Measurements from ENCODE around the gene TRIM66. TPM values are rescaled to one million over a fixed set of nuclear protein-coding genes. Genes with fewer than 3 reads are reported as not detected.

The TRIM66 gene
- total and polyA plus RNA-seq, 2 donors (not counting 3 experiments of a cell fraction or from before 2014, with no cell fraction given), result 5.5 to 11.7 TPM

DNA sequence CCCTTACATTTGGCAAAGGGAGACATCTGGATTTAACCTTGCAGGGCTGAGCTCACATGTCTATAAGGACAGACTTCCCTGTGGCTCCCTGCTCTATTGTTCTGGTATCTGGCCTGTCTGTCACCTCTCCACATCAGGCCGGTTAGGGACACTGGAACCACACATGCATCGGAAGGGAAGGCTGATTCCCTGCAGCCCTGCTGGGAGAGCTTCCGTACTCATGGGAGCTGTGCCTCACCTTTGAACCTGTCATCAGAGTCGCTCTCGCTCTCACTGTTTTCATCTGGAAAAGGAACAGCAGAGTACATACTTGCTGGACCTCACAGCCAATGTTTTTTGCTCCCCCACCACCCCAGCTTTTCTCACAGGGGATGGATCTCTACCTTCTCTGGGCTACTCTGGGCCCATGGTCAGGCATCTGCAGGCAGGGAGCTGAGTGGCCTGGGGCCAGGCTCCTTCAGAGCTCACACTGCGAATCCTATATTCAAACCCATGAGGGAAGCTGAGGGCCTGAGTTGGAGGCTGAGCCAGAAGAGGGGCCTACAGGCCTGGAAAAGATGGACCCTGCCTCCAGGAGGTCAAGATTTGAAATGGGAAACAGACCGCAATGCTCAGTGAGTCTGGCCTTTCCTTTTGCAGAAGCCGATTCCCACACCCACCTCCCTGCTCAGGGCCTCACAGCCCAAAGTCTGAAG lies 31.4 kb upstream of the TRIM66 start:
- TF ChIP-seq, protein P1, sequence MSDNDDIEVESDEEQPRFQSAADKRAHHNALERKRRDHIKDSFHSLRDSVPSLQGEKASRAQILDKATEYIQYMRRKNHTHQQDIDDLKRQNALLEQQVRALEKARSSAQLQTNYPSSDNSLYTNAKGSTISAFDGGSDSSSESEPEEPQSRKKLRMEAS (IDR thresholded peaks at IDR 0.05; ENCODE audit: insufficient read depth, insufficient read length), result no peak
- TF ChIP-seq MYC (IDR thresholded peaks at IDR 0.05; ENCODE audit: low read depth, low read length), result no peak
- no peaks in the 10 kb centered on the region for H3K9me3 ChIP-seq (replicated peaks; ENCODE audit: control insufficient read depth, insufficient read depth, low read length)
- no peak overlapping the region for H3K4me3 ChIP-seq (replicated peaks in 1 of 3; ENCODE audit: insufficient read depth in 1 of 3, low read depth in 1 of 3, low read length in 3 of 3)
- no peaks in the 10 kb centered on the region for H3K27me3 ChIP-seq (ENCODE audit: control insufficient read depth in 2 of 2, insufficient read depth in 2 of 2, low read length in 2 of 2)
- no peak for DNase-seq (ENCODE audit: low read depth, low spot score)
- no peak overlapping the region for H2AFZ ChIP-seq (ENCODE audit: low read depth, low read length)
- H3K4me2 ChIP-seq (ENCODE audit: insufficient read depth, low read length), result no peak overlapping the region
- no peak for FAIRE-seq
- CTCF ChIA-PET, result interaction anchor here (1.2 to 1.8 kb wide), 2 partner anchors 14 to 25 kb away, joined by 5 to 7 read pairs; no protein-coding TSS in a partner anchor
- peak overlapping the region; percentile 54 for H3K27ac ChIP-seq (ENCODE audit: insufficient read depth, low read depth, low read length)
- no peaks in the 10 kb centered on the region for H4K20me1 ChIP-seq (replicated peaks; ENCODE audit: control insufficient read depth, extremely low read depth, insufficient read depth, low read length)
- POLR2A ChIA-PET, result no interaction called here
- H3K79me2 ChIP-seq (ENCODE audit: control insufficient read depth, insufficient read depth, low read length), result no peaks in the 10 kb centered on the region
- H3K9me1 ChIP-seq (replicated peaks; ENCODE audit: control insufficient read depth, extremely low read depth, insufficient read depth, low read length), result no peaks in the 10 kb centered on the region
- no TSS peak for BruUV-seq (replicated peaks)
- H3K9ac ChIP-seq (replicated peaks; ENCODE audit: extremely low read depth, insufficient read depth, low read length), result no peak overlapping the region
- intact Hi-C loops (cut with micrococcal nuclease), result loop anchor here (2.0 kb wide), 1 partner anchor 13 kb away; no protein-coding TSS in a partner anchor
- dilution Hi-C loops (cut with MboI; ENCODE audit: extremely low pct_ligation_motif_present, low sequenced_read_pairs), result no loop called here
- no peaks in the 10 kb centered on the region for H3K36me3 ChIP-seq (ENCODE audit: control insufficient read depth in 2 of 2, extremely low read depth in 1 of 2, insufficient read depth in 2 of 2, low read length in 2 of 2)
- peaks cover 47% of the 10 kb centered on the region for H3K4me1 ChIP-seq (ENCODE audit: control insufficient read depth, extremely low read depth, insufficient read depth, low read length)

DNA sequence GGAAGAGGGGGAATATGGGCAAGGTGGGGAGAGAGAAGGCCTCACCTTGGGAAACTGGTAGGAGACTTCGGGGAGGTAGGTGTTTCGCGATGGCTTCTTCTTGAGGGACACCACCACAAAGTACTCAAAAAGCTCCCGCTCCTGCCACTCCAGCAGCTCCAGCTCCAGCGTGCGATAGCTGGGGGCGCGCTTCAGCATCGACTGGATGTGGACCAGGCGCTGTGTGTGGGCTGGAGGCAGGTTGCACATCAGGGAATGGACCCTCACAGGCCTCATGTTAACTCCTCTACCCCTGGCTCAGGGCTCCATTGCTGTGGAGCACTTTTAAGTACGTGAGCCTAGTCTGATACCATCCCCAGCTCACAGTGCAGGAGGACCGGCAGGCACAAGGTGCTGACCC lies 30.0 kb upstream of the TRIM66 start:
- Histone ChIP-seq H3K36me3 (ENCODE audit: control insufficient read depth in 2 of 2, extremely low read depth in 1 of 2, insufficient read depth in 2 of 2, low read length in 2 of 2) (no peaks in the 10 kb centered on the region), H3K79me2 (ENCODE audit: control insufficient read depth, insufficient read depth, low read length) (no peaks in the 10 kb centered on the region), H3K4me1 (ENCODE audit: control insufficient read depth, extremely low read depth, insufficient read depth, low read length) (peaks cover 34% of the 10 kb centered on the region), H3K4me2 (ENCODE audit: insufficient read depth, low read length) (no peak overlapping the region), H2AFZ (ENCODE audit: low read depth, low read length) (no peak overlapping the region), H3K27ac (ENCODE audit: insufficient read depth, low read depth, low read length) (no peak overlapping the region), H3K9me1 (replicated peaks; ENCODE audit: control insufficient read depth, extremely low read depth, insufficient read depth, low read length) (no peaks in the 10 kb centered on the region), H3K9ac (replicated peaks; ENCODE audit: extremely low read depth, insufficient read depth, low read length) (no peak overlapping the region), H4K20me1 (replicated peaks; ENCODE audit: control insufficient read depth, extremely low read depth, insufficient read depth, low read length) (no peaks in the 10 kb centered on the region), H3K9me3 (replicated peaks; ENCODE audit: control insufficient read depth, insufficient read depth, low read length) (no peaks in the 10 kb centered on the region), H3K4me3 (replicated peaks in 1 of 3; ENCODE audit: insufficient read depth in 1 of 3, low read depth in 1 of 3, low read length in 3 of 3) (no peak overlapping the region), H3K27me3 (ENCODE audit: control insufficient read depth in 2 of 2, insufficient read depth in 2 of 2, low read length in 2 of 2) (no peaks in the 10 kb centered on the region)
- DNase-seq (ENCODE audit: low read depth, low spot score) (no peak), FAIRE-seq (no peak)
- intact Hi-C loops (cut with micrococcal nuclease), result no loop called here
- dilution Hi-C loops (cut with MboI; ENCODE audit: extremely low pct_ligation_motif_present, low sequenced_read_pairs), result no loop called here
- no TSS peak for BruUV-seq (replicated peaks)
- ChIA-PET CTCF (interaction anchor here (1.8 kb wide), 1 partner anchor 24 kb away, joined by 5 read pairs; no protein-coding TSS in a partner anchor), POLR2A (no interaction called here)
- no peak for TF ChIP-seq EZH2 (IDR thresholded peaks at IDR 0.05; ENCODE audit: borderline replicate concordance, low read depth, low read length, severe bottlenecking)
- no peak for TF ChIP-seq POLR2A (IDR thresholded peaks at IDR 0.05; ENCODE audit: low read depth, low read length)
- no peak for TF ChIP-seq GATA2 (IDR thresholded peaks at IDR 0.05; ENCODE audit: insufficient read depth, insufficient read length, low read depth, low read length)
- TF ChIP-seq JUN (IDR thresholded peaks at IDR 0.05; ENCODE audit: borderline replicate concordance, insufficient read depth, insufficient read length, low read depth), result no peak

Measured in endothelial cell of umbilical vein (primary cell).